Neural crest cell (in vitro differentiated cells): Measurements from ENCODE around the gene GUCD1. TPM values are rescaled to one million over a fixed set of nuclear protein-coding genes. Genes with fewer than 3 reads are reported as not detected.

ENCODE experiments used
- DNase-seq: peaks from one replicate; pipeline ENCODE4 v3.0.0; 2021; ENCODE audit warnings: low read depth, mixed read lengths, low spot score
- H3K27ac Mint-ChIP-seq: one replicate; pipeline ENCODE4 v1.8.0; 2021; ENCODE audit warnings: mild to moderate bottlenecking, mixed read lengths; ENCODE audit not compliant: unreplicated experiment
- H3K27me3 Mint-ChIP-seq: 2 replicates; pipeline ENCODE4 v1.8.0; 2021; ENCODE audit warnings: low read depth, mild to moderate bottlenecking, mixed read lengths
- H3K36me3 Mint-ChIP-seq: 2 replicates; pipeline ENCODE4 v1.8.0; 2021; ENCODE audit warnings: low read depth, mild to moderate bottlenecking, mixed read lengths
- H3K4me1 Mint-ChIP-seq: 2 replicates; pipeline ENCODE4 v1.8.0; 2021; ENCODE audit warnings: mixed read lengths
- H3K4me3 Mint-ChIP-seq: one replicate; pipeline ENCODE4 v1.8.0; 2021; ENCODE audit warnings: mild to moderate bottlenecking, mixed read lengths
- H3K9me3 Mint-ChIP-seq: 2 replicates; pipeline ENCODE4 v1.8.0; 2021; ENCODE audit warnings: mixed read lengths
- CTCF ChIP-seq: fragments of 200-600 bp; sonication (generic); conservative IDR thresholded peaks from 2 replicates; pipeline ENCODE4 v1.5.0; 2021; ENCODE audit warnings: antibody characterized with exemption, mild to moderate bottlenecking
- total RNA-seq: library from RNA; stranded (reverse); gene quantifications from 2 replicates; pipeline ENCODE4 v1.2.1, GENCODE V29; 2021

Gene GUCD1
- total RNA-seq, 1 donor from 2014 or later: 94.9 TPM

GRCh38 chr22:24494528-24495364 lies 60.2 kb downstream of the GUCD1 start, which contains the start of gene UPB1:
TSS of gene UPB1 (plus strand) at chr22:24495332. CDS start at chr22:24495404, 72 bp downstream.
- H3K4me3 Mint-ChIP-seq: no peak within 1 kb of the TSS
- H3K27ac Mint-ChIP-seq: no peak within 1 kb of the TSS
- H3K9me3 Mint-ChIP-seq: no peaks in the 10 kb centered on the region
- peaks cover under 1% of the 10 kb centered on the region for H3K4me1 Mint-ChIP-seq
- no peak for DNase-seq
- peaks cover 74% of the 10 kb centered on the region for H3K27me3 Mint-ChIP-seq
- no peak for TF ChIP-seq CTCF
- no peaks in the 10 kb centered on the region for H3K36me3 Mint-ChIP-seq

GRCh38 chr22:24494167-24494527 lies 60.8 kb downstream of the GUCD1 start:
- Mint-ChIP-seq H3K36me3 (no peaks in the 10 kb centered on the region), H3K4me3 (no peak overlapping the region), H3K4me1 (no peaks in the 10 kb centered on the region), H3K27ac (no peak overlapping the region), H3K27me3 (peaks cover 70% of the 10 kb centered on the region), H3K9me3 (peaks cover 5% of the 10 kb centered on the region)
- no peak for TF ChIP-seq CTCF
- DNase-seq: no peak

GRCh38 chr22:24492391-24492790 lies 62.5 kb downstream of the GUCD1 start:
- TF ChIP-seq CTCF: no peak
- Mint-ChIP-seq H3K4me3 (no peak overlapping the region), H3K9me3 (peaks cover 5% of the 10 kb centered on the region), H3K4me1 (no peaks in the 10 kb centered on the region), H3K27me3 (peaks cover 61% of the 10 kb centered on the region), H3K27ac (no peak overlapping the region), H3K36me3 (no peaks in the 10 kb centered on the region)
- no peak for DNase-seq

Other genes starting within 250 kb of the GUCD1 start
- 2.1 and 2.8 TPM in 2 replicates for gene ADORA2A, start 127.5 kb downstream of the GUCD1 start, total RNA-seq
- gene UPB1, start 59.8 kb downstream of the GUCD1 start, total RNA-seq: 0.20 TPM in 1 of 2 replicates, not detected in the other
- gene SNRPD3, start 861 bp upstream of the GUCD1 start, total RNA-seq: 151 and 159 TPM in 2 replicates
- gene LRRC75B, start 37.9 kb upstream of the GUCD1 start, total RNA-seq: 15.4 and 16.7 TPM in 2 replicates
- 1.4 and 3.3 TPM in 2 replicates for gene GGT1, start 48.1 kb upstream of the GUCD1 start, total RNA-seq
- not detected in 2 replicates for gene PIWIL3, start 219.6 kb upstream of the GUCD1 start, total RNA-seq